Progenitor cell of endocrine pancreas (in vitro differentiated cells): Measurements from ENCODE around the gene PLEKHA6. TPM values are rescaled to one million over a fixed set of nuclear protein-coding genes. Genes with fewer than 3 reads are reported as not detected.

ENCODE experiments used
- DNase-seq: peaks from one replicate; pipeline ENCODE4 v3.0.0; 2021; ENCODE audit warnings: low spot score; ENCODE audit not compliant: unreplicated experiment
- H3K27ac Mint-ChIP-seq: 2 replicates; pipeline ENCODE4 v1.8.0; 2021; ENCODE audit warnings: mild to moderate bottlenecking, moderate library complexity, mixed read lengths
- H3K27me3 Mint-ChIP-seq: 2 replicates; pipeline ENCODE4 v1.8.0; 2021; ENCODE audit warnings: mixed read lengths
- H3K36me3 Mint-ChIP-seq: 2 replicates; pipeline ENCODE4 v1.8.0; 2022; ENCODE audit warnings: mixed read lengths; ENCODE audit not compliant: insufficient read depth
- H3K4me1 Mint-ChIP-seq: 2 replicates; pipeline ENCODE4 v1.8.0; 2021; ENCODE audit warnings: low read depth, mixed read lengths
- H3K4me3 Mint-ChIP-seq: 2 replicates; pipeline ENCODE4 v1.8.0; 2021; ENCODE audit warnings: low read depth, mild to moderate bottlenecking, moderate library complexity, mixed read lengths
- H3K9me3 Mint-ChIP-seq: 2 replicates; pipeline ENCODE4 v1.8.0; 2021; ENCODE audit warnings: low read depth, mixed read lengths
- total RNA-seq: library from RNA; stranded (reverse); gene quantifications from 2 replicates; pipeline ENCODE4 v1.2.1, GENCODE V29; 2021
- TF ChIP-seq, protein P1 (sequence below): fragments of 200-600 bp; sonication (generic); IDR thresholded peaks from one replicate; pipeline ENCODE4 v1.5.0; 2021; ENCODE audit warnings: antibody characterized with exemption, mild to moderate bottlenecking; ENCODE audit not compliant: unreplicated experiment

Gene PLEKHA6
- total RNA-seq, 1 donor from 2014 or later: 66.9 TPM

DNA sequence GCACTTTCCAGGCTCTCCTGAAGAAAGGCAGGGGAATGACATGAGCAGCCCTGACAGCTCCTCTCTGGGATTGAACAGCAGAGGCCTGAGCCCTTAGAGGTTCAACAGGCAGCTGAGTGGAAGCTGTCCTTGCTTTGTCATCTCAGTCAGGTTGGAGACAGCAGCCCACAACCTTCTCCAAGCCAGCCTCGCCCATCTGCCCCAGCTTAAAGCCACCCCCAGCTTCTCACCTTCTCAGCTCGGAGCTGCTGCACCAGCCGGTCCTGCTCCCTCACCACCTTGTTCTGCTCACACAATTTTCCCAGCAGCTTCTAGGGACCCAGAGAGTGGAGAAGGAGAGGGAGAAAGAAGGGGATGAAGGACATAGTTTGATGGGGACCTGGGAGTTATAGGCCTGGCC lies 110.8 kb downstream of the PLEKHA6 start:
- no peak for DNase-seq
- H3K27me3 Mint-ChIP-seq: no peaks in the 10 kb centered on the region
- H3K9me3 Mint-ChIP-seq: no peaks in the 10 kb centered on the region
- no peak overlapping the region for H3K4me3 Mint-ChIP-seq
- H3K4me1 Mint-ChIP-seq: no peaks in the 10 kb centered on the region
- no peak overlapping the region for H3K27ac Mint-ChIP-seq
- H3K36me3 Mint-ChIP-seq: peaks cover 21% of the 10 kb centered on the region
- TF ChIP-seq, protein P1, sequence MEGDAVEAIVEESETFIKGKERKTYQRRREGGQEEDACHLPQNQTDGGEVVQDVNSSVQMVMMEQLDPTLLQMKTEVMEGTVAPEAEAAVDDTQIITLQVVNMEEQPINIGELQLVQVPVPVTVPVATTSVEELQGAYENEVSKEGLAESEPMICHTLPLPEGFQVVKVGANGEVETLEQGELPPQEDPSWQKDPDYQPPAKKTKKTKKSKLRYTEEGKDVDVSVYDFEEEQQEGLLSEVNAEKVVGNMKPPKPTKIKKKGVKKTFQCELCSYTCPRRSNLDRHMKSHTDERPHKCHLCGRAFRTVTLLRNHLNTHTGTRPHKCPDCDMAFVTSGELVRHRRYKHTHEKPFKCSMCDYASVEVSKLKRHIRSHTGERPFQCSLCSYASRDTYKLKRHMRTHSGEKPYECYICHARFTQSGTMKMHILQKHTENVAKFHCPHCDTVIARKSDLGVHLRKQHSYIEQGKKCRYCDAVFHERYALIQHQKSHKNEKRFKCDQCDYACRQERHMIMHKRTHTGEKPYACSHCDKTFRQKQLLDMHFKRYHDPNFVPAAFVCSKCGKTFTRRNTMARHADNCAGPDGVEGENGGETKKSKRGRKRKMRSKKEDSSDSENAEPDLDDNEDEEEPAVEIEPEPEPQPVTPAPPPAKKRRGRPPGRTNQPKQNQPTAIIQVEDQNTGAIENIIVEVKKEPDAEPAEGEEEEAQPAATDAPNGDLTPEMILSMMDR: no peak

DNA sequence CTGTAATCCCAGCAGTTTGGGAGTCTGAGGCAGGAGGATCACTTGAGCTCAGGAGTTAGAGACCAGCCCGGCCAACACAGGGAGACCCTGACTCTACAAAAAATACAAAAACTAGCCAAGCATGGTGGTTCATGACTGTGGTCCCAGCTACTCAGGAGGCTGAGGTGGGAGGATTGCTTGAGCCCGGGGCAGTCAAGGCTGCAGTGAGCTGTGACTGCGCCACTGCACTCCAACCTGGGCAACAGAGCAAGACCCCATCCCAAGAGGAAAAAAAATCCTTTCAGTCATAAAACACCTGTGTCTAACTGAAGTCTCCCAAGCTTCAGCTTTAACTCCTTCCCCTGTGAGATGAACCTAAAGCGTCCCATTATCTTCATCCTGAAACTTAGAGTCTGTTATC lies 112.9 kb downstream of the PLEKHA6 start:
- TF ChIP-seq, protein P1: no peak
- H3K27me3 Mint-ChIP-seq: no peaks in the 10 kb centered on the region
- H3K4me3 Mint-ChIP-seq: no peak overlapping the region
- H3K9me3 Mint-ChIP-seq: no peaks in the 10 kb centered on the region
- DNase-seq: no peak
- peak overlapping the region; percentile 64 for H3K27ac Mint-ChIP-seq
- no peaks in the 10 kb centered on the region for H3K4me1 Mint-ChIP-seq
- H3K36me3 Mint-ChIP-seq: peaks cover 23% of the 10 kb centered on the region

DNA sequence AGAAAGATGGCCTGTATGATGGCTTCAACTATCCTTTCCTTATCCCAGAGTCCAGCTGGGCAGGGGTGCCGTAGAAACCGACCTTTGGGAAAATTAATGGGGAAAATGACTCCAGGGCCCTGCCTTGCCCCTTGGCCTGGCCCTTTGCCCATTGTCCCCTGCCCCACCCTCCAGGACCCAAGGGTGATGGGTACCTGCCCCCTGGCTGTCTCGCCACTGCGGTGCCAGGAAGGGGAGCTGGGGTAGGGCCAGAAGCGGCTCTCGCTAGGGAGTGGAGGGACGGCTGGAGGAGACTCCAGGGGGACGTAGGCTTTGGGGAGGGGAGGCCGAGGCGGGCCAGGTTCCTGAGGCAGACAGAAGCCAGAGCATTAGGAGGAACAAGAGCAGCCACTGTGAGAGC lies 116.8 kb downstream of the PLEKHA6 start:
- Mint-ChIP-seq H3K27ac (no peak overlapping the region), H3K36me3 (peaks cover 37% of the 10 kb centered on the region), H3K4me3 (no peak overlapping the region), H3K27me3 (no peaks in the 10 kb centered on the region), H3K4me1 (no peaks in the 10 kb centered on the region), H3K9me3 (no peaks in the 10 kb centered on the region)
- TF ChIP-seq, protein P1: no peak
- DNase-seq: no peak

DNA sequence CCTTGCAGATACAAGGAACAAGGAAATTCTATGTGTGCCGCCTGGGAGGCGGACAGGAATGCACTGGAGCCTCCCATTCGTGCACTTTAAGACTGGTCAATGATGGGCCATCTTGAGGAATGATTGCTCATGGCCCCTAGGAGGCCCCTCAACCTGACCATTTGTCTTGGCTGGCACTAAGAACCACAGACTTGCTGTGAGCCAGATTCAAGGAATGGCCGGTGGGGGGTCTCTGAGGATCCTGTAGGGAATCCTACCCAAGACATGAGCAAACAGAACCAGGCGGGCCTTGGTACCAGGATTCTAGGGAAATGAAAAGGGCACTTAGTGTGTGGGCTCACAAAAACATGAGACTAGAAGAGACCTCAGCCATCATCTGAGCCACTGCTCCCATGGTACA lies 117.8 kb downstream of the PLEKHA6 start:
- Mint-ChIP-seq H3K27me3 (no peaks in the 10 kb centered on the region), H3K9me3 (no peaks in the 10 kb centered on the region), H3K36me3 (peaks cover 34% of the 10 kb centered on the region), H3K27ac (no peak overlapping the region), H3K4me1 (no peaks in the 10 kb centered on the region), H3K4me3 (no peak overlapping the region)
- TF ChIP-seq, protein P1: no peak
- DNase-seq: no peak

DNA sequence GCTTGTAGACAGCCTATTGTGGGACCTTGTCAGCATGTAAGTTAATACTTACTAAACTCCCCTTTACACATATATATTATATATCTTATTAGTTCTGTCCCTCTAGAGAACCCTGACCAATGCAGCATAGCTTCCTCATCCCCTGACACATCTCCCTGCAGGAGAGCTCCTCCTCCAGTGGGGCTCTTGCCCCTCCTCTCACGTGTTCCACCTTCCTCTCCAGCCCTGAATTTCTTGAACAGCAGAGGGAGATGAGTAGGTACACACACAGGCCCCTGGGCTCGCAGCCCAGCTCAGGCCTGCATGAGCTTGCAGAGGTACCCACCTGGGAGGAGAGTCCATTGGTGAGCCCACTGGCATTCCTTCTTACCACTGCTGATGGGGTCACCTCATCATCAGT lies 118.7 kb downstream of the PLEKHA6 start:
- H3K27me3 Mint-ChIP-seq: no peaks in the 10 kb centered on the region
- TF ChIP-seq, protein P1: no peak
- peaks cover 31% of the 10 kb centered on the region for H3K36me3 Mint-ChIP-seq
- no peak for DNase-seq
- no peaks in the 10 kb centered on the region for H3K4me1 Mint-ChIP-seq
- no peaks in the 10 kb centered on the region for H3K9me3 Mint-ChIP-seq
- no peak overlapping the region for H3K27ac Mint-ChIP-seq
- H3K4me3 Mint-ChIP-seq: no peak overlapping the region
